H1 (cell line): ENCODE data around the gene CC2D1B. TPM values are rescaled to one million over a fixed set of nuclear protein-coding genes. Genes with fewer than 3 reads are reported as not detected.

Experiments used
- BRCA1 ChIP-seq: IDR thresholded peaks from 2 replicates; pipeline ENCODE4 v1.6.1; 2012; ENCODE audit warnings: low read depth, low read length, improper control_type of control experiment
- CBX5 ChIP-seq: fragments of 300-800, 300-1000 bp; sonication (generic); IDR thresholded peaks from 2 replicates; pipeline ENCODE4 v1.7.1; 2016; ENCODE audit warnings: antibody characterized with exemption, low read length, low read depth
- CHD1 ChIP-seq: IDR thresholded peaks from 2 replicates; pipeline ENCODE4 v1.6.1; 2012; ENCODE audit warnings: low read depth, low read length, improper control_type of control experiment
- CREB1 ChIP-seq: IDR thresholded peaks from 2 replicates; pipeline ENCODE4 v1.6.1; 2012; ENCODE audit warnings: inconsistent platforms
- HDAC6 ChIP-seq: IDR thresholded peaks from one replicate; pipeline ENCODE4 v1.7.1; 2012; ENCODE audit warnings: low read depth, mild to moderate bottlenecking, inconsistent platforms, low read length, moderate library complexity
- JUN ChIP-seq: IDR thresholded peaks from 2 replicates; pipeline ENCODE4 v1.6.1; 2011; ENCODE audit warnings: low read depth, mild to moderate bottlenecking, improper control_type of control experiment, low read length
- KDM5A ChIP-seq: fragments of 200-600 bp; IDR thresholded peaks from 2 replicates; pipeline ENCODE4 v1.7.1; 2012; ENCODE audit warnings: mild to moderate bottlenecking, low read length, inconsistent platforms, mixed read lengths
- MAFK ChIP-seq: IDR thresholded peaks from 2 replicates; pipeline ENCODE4 v1.6.1; 2012; ENCODE audit warnings: low read depth, mild to moderate bottlenecking, improper control_type of control experiment, low read length
- POLR2A ChIP-seq, 2 experiments: IDR thresholded peaks; 1 replicate in 1 of 2; 2 replicates in 1 of 2; pipeline ENCODE4 v1.6.1; 2011; ENCODE audit warnings: low read depth in 2 of 2, low read length in 2 of 2, mild to moderate bottlenecking in 2 of 2; ENCODE audit errors: control extremely low read depth in 1 of 2
- POLR2AphosphoS5 ChIP-seq: IDR thresholded peaks from 2 replicates; pipeline ENCODE4 v1.6.1; 2011; ENCODE audit warnings: low read depth, low read length
- RBBP5 ChIP-seq: IDR thresholded peaks from 2 replicates; pipeline ENCODE4 v1.7.1; 2012; ENCODE audit warnings: low read depth, mild to moderate bottlenecking, inconsistent platforms, low read length, moderate library complexity, borderline replicate concordance
- RXRA ChIP-seq: IDR thresholded peaks from 2 replicates; pipeline ENCODE4 v1.6.1; 2011; ENCODE audit warnings: low read depth, mild to moderate bottlenecking, low read length, moderate library complexity; ENCODE audit not compliant: insufficient read depth
- SIN3A ChIP-seq, 2 experiments: IDR thresholded peaks in 1 of 2; conservative IDR thresholded peaks in 1 of 2; 2 replicates each; pipeline ENCODE4 v1.6.1; 2011 to 2012; ENCODE audit warnings: low read length in 2 of 2, improper control_type of control experiment in 1 of 2, low read depth in 1 of 2, mild to moderate bottlenecking in 1 of 2
- SIRT6 ChIP-seq: IDR thresholded peaks from one replicate; pipeline ENCODE4 v1.7.1; 2012; ENCODE audit warnings: low read length, inconsistent platforms
- SIX5 ChIP-seq: IDR thresholded peaks from 2 replicates; pipeline ENCODE4 v1.6.1; 2011; ENCODE audit warnings: mild to moderate bottlenecking, low read depth, low read length
- SRF ChIP-seq: IDR thresholded peaks from 2 replicates; pipeline ENCODE4 v1.6.1; 2011; ENCODE audit warnings: mild to moderate bottlenecking, low read depth, low read length, moderate library complexity
- SUZ12 ChIP-seq: fragments of 200-600 bp; sonication (generic); IDR thresholded peaks from 2 replicates; pipeline ENCODE4 v1.6.1; 2012; ENCODE audit warnings: mild to moderate bottlenecking, inconsistent platforms, low read length, moderate library complexity, mixed read lengths
- TAF1 ChIP-seq: IDR thresholded peaks from 2 replicates; pipeline ENCODE4 v1.6.1; 2011; ENCODE audit warnings: mild to moderate bottlenecking, low read depth, low read length
- TCF12 ChIP-seq: IDR thresholded peaks from 2 replicates; pipeline ENCODE4 v1.6.1; 2011; ENCODE audit warnings: low read depth, mild to moderate bottlenecking, low read length
- ZNF274 ChIP-seq: IDR thresholded peaks from 2 replicates; pipeline ENCODE4 v1.7.0; 2012; ENCODE audit warnings: low read length, borderline replicate concordance; ENCODE audit errors: extremely low read depth
- polyA plus RNA-seq, 7 experiments: library from polyadenylated mRNA; depleted of rRNA in 3 of 7; stranded (reverse) in 5 of 7; unstranded in 2 of 7; fragments of >200 nt in 5 of 7; fragments of 200-250 nt in 2 of 7; gene quantifications; 1 replicate in 5 of 7; 2 replicates in 1 of 7; 4 replicates in 1 of 7; pipeline versions ENCODE4 v1.2.1 to v1.2.3, GENCODE V29; 2011 to 2013; ENCODE audit warnings: missing spikeins in 2 of 7, mixed read lengths in 2 of 7
- total RNA-seq: library from RNA; stranded (reverse); fragmentation: NEBNext Ultra II Directional; extraction: Animal tissue kit (Norgen Biotek cat#: 25700); gene quantifications from 2 replicates; pipeline ENCODE4 v1.2.1, GENCODE V29; 2021
- TF ChIP-seq, protein P1 (sequence below), 3 experiments: IDR thresholded peaks; 1 replicate in 2 of 3; 2 replicates in 1 of 3; pipeline versions ENCODE4 v1.5.1 to v1.6.1; 2011; ENCODE audit warnings: low read length in 3 of 3, mild to moderate bottlenecking in 3 of 3, inconsistent platforms in 2 of 3, low read depth in 1 of 3, moderate library complexity in 1 of 3; ENCODE audit not compliant: insufficient read depth in 1 of 3; ENCODE audit errors: control extremely low read depth in 1 of 3
- TF ChIP-seq, protein P2 (sequence below): IDR thresholded peaks from 2 replicates; pipeline ENCODE4 v1.6.1; 2011; ENCODE audit warnings: low read depth, mild to moderate bottlenecking, low read length; ENCODE audit not compliant: insufficient read depth

Gene CC2D1B
- total and polyA plus RNA-seq, 2 of the 8 experiments (the other 6 are each of a cell fraction or from before 2014, with no cell fraction given) = 7.4 to 13.1 TPM

DNA sequence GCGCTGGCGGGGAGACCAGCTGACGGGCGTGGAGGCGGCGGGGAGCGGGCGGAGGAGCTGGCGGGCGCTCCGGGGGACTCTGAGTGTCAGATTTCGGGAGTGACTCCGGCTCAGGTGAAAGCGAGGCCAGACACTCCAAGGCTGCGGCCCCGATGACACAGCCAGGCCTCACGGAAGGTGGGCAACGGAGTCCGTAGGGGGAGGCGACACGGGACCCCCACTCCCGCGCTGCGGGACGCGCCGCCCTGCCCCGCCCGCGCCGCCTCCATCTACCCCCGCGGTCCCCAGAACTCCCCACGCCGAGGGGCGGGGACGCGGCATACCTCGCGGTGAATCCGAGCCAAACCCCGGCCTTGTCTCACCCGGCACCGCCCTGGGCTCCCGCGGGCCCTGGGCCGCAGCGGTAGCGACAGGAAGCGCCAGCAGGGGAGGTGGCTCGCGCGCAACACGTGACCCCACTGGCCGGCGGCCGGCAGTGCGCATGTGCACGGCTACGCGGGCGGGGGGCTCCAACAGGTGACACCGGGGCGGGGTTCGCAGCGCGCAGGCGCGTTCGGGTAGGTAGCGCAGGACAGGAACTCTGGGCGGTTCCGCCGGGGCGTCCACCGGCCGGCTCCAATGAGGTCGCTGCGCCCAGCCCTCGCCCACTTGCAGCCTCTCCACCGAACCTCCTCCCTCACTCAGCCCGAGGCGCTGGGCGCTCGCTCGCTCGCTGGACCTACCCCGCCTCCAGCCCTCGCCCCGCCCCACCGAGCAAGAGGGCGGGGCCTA is at the start of gene CC2D1B (continued):
- TF ChIP-seq, protein P1, sequence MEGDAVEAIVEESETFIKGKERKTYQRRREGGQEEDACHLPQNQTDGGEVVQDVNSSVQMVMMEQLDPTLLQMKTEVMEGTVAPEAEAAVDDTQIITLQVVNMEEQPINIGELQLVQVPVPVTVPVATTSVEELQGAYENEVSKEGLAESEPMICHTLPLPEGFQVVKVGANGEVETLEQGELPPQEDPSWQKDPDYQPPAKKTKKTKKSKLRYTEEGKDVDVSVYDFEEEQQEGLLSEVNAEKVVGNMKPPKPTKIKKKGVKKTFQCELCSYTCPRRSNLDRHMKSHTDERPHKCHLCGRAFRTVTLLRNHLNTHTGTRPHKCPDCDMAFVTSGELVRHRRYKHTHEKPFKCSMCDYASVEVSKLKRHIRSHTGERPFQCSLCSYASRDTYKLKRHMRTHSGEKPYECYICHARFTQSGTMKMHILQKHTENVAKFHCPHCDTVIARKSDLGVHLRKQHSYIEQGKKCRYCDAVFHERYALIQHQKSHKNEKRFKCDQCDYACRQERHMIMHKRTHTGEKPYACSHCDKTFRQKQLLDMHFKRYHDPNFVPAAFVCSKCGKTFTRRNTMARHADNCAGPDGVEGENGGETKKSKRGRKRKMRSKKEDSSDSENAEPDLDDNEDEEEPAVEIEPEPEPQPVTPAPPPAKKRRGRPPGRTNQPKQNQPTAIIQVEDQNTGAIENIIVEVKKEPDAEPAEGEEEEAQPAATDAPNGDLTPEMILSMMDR (IDR thresholded peaks at IDR 0.05; ENCODE audit: control extremely low read depth in 1 of 3, insufficient read depth in 1 of 3, low read depth in 1 of 3, low read length in 3 of 3) = no peak
- TF ChIP-seq POLR2AphosphoS5 = peak; percentile 66
- TF ChIP-seq HDAC6 = no peak
- TF ChIP-seq BRCA1 = no peak
- no peak for TF ChIP-seq SUZ12
- TF ChIP-seq SIX5 = no peak
- no peak for TF ChIP-seq TCF12
- TF ChIP-seq CBX5 = no peak
- no peak for TF ChIP-seq JUN
- TF ChIP-seq RXRA = no peak
- TF ChIP-seq TAF1 = peak; percentile 46; the same call in 1 of the 2 replicates
- no peak for TF ChIP-seq MAFK
- peak; percentile 7; the same call in 1 of the 2 replicates for TF ChIP-seq CREB1
- no peak for TF ChIP-seq CHD1
- no peak for TF ChIP-seq ZNF274
- TF ChIP-seq RBBP5 = 0 out of 2 replicates have a peak, but pooled peaks have one; percentile 81
- no peak for TF ChIP-seq KDM5A
- TF ChIP-seq POLR2A (IDR thresholded peaks at IDR 0.05; ENCODE audit: control extremely low read depth in 1 of 2, low read depth in 2 of 2, low read length in 2 of 2) = peak in 1 of 2 experiments; percentile 80; a peak in 2 of 3 replicates
- no peak for TF ChIP-seq SIRT6
- no peak for TF ChIP-seq SRF
- TF ChIP-seq SIN3A (conservative IDR thresholded peaks at IDR 0.05 in 1 of 2, IDR thresholded peaks at IDR 0.05 in 1 of 2; ENCODE audit: low read depth in 1 of 2, low read length in 2 of 2) = peak; percentile 49 to 50; a peak in 2 of 4 replicates
- TF ChIP-seq, protein P2, sequence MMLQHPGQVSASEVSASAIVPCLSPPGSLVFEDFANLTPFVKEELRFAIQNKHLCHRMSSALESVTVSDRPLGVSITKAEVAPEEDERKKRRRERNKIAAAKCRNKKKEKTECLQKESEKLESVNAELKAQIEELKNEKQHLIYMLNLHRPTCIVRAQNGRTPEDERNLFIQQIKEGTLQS = peak; percentile 95
